PFSK-1 (cell line): ENCODE measurements around the gene AP3S2.

Experiments used
- FOXP2 ChIP-seq: optimal IDR thresholded peaks from 2 replicates; pipeline ENCODE3; 2011; ENCODE audit warnings: borderline replicate concordance, control low read depth, inconsistent platforms; ENCODE audit not compliant: insufficient read depth; ENCODE audit errors: extremely low read length, extremely low read depth
- POLR2AphosphoS5 ChIP-seq: IDR thresholded peaks from 2 replicates; pipeline ENCODE4 v1.6.1; 2012; ENCODE audit warnings: low read depth, mild to moderate bottlenecking, control low read depth, low read length, moderate library complexity
- TAF1 ChIP-seq: IDR thresholded peaks from 2 replicates; pipeline ENCODE4 v1.6.1; 2012; ENCODE audit warnings: low read length, control low read depth, borderline replicate concordance; ENCODE audit not compliant: insufficient read depth
- TF ChIP-seq, protein P1 (sequence below), 2 experiments: IDR thresholded peaks; 2 replicates each; pipeline versions ENCODE4 v1.6.1 to v1.8.0; 2011 to 2012; ENCODE audit warnings: low read depth in 2 of 2, low read length in 2 of 2, control low read depth in 1 of 2, inconsistent platforms in 1 of 2, mild to moderate bottlenecking in 1 of 2, moderate library complexity in 1 of 2; ENCODE audit not compliant: insufficient read depth in 1 of 2

DNA sequence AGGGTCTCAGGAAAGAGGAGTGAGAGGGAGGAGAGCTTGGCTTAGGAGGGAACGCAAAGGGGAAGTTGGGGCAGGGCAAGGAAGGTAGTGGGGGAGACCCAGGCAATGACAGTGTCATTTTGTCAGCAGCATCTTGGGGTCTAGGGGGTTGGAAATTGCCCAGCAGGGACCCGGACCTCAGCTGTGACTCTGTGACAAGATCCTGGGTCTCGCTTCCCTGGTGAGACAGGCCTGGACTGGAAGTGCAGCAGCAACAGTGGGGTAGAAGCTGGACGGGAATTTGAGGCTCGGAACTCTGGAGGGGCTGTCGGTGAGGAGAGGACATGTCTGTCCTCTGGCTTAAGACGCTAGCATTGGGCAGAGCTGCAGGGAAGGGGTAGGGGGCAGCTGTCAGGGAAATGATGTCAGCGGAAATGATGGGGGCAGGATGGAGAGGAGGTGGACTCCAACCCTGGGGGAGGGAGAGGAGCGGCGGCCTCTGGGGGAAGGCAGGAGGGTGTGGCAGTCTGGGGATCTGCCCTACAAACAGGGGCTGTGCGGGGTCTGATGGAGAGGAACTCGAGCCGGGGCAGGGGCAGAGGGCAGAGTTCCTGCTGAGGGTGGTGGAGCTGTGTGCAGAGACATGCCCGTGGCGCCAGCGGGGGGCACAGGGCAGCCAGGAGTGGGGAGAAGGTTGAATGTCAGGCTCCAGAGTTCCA, 91.4 kb downstream of the AP3S2 start:
- TF ChIP-seq FOXP2, result no peak
- no peak for TF ChIP-seq POLR2AphosphoS5
- TF ChIP-seq TAF1, result no peak
- TF ChIP-seq, protein P1, sequence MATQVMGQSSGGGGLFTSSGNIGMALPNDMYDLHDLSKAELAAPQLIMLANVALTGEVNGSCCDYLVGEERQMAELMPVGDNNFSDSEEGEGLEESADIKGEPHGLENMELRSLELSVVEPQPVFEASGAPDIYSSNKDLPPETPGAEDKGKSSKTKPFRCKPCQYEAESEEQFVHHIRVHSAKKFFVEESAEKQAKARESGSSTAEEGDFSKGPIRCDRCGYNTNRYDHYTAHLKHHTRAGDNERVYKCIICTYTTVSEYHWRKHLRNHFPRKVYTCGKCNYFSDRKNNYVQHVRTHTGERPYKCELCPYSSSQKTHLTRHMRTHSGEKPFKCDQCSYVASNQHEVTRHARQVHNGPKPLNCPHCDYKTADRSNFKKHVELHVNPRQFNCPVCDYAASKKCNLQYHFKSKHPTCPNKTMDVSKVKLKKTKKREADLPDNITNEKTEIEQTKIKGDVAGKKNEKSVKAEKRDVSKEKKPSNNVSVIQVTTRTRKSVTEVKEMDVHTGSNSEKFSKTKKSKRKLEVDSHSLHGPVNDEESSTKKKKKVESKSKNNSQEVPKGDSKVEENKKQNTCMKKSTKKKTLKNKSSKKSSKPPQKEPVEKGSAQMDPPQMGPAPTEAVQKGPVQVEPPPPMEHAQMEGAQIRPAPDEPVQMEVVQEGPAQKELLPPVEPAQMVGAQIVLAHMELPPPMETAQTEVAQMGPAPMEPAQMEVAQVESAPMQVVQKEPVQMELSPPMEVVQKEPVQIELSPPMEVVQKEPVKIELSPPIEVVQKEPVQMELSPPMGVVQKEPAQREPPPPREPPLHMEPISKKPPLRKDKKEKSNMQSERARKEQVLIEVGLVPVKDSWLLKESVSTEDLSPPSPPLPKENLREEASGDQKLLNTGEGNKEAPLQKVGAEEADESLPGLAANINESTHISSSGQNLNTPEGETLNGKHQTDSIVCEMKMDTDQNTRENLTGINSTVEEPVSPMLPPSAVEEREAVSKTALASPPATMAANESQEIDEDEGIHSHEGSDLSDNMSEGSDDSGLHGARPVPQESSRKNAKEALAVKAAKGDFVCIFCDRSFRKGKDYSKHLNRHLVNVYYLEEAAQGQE (IDR thresholded peaks at IDR 0.05; ENCODE audit: insufficient read depth in 1 of 2, low read depth in 2 of 2, low read length in 2 of 2), result no peak
